22Rv1 (cell line): ENCODE data around the gene LETM1.
A peak's percentile ranks its signal among the peaks of the same experiment; 100 is the strongest.

Experiments
- H3K27ac ChIP-seq: fragments of 450-650 bp; 2 replicates; pipeline ENCODE4 v1.5.1; 2017
- ZFX ChIP-seq: fragments of 450-650 bp; IDR thresholded peaks from 2 replicates; pipeline ENCODE4 v1.6.1; 2017; ENCODE audit warnings: antibody characterized with exemption, borderline replicate concordance
- TF ChIP-seq, protein P1 (sequence below): fragments of 450-650 bp; IDR thresholded peaks from 2 replicates; pipeline ENCODE4 v1.5.1; 2017; ENCODE audit warnings: mild to moderate bottlenecking

LETM1 gene

DNA sequence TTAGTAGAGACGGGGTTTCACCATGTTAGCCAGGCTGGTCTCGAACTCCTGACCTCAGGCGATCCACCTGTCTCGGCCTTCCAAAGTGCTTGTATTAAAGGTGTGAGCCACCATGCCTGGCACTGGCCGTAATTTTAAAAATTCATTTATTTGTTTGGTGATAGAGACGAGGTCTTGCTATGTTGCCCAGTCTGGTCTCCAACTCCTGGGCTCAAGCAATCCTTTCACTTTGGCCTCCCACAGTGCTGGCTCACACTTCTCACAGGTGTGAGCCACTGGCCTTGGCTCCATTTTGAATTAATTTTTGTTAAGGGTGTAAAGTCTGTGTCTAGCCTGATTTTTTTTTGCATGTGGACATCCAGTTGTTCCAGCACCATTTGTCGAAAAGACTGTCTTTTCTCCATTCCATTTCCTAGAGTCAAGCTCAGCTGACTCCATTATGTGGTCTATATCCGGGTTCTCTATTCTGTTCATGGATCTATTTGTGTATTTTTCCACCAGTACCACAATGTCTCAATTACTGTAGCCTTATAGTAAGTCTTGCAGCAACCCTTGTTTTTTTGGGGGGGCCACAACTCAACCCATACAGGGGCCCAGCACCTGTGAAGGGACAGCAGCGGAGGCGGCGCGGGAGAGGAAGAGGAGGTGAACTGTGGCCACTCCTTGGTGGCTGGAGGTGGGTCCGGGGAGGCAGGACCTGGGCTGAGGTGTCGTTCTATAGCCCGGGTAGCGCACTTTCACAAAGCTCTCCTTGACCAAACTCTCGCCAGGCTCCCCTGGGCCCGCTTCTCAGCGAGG, 13.8 kb upstream of the LETM1 start:
- H3K27ac ChIP-seq, result peak overlapping the region; percentile 100
- TF ChIP-seq ZFX, result no peak
- TF ChIP-seq, protein P1, sequence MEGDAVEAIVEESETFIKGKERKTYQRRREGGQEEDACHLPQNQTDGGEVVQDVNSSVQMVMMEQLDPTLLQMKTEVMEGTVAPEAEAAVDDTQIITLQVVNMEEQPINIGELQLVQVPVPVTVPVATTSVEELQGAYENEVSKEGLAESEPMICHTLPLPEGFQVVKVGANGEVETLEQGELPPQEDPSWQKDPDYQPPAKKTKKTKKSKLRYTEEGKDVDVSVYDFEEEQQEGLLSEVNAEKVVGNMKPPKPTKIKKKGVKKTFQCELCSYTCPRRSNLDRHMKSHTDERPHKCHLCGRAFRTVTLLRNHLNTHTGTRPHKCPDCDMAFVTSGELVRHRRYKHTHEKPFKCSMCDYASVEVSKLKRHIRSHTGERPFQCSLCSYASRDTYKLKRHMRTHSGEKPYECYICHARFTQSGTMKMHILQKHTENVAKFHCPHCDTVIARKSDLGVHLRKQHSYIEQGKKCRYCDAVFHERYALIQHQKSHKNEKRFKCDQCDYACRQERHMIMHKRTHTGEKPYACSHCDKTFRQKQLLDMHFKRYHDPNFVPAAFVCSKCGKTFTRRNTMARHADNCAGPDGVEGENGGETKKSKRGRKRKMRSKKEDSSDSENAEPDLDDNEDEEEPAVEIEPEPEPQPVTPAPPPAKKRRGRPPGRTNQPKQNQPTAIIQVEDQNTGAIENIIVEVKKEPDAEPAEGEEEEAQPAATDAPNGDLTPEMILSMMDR, result no peak

DNA sequence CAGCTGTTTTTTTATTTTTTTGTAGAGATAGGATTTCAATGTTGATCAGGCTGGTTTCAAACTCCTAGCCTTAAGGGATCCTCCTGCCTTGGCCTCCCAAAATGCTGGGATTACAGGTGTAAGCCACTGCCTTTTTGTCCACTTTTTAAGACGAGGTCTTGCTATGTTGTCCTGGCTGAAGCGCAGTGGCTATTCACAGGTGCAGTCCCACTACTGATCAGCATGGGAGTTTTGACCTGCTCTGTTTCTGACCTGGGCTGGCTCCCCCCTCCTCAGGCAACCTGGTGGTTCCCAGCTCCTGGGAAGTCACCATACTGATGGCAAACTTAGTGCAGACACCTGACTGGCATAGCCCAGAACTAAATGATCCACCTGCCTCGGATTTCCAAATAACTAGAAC, 13.0 kb upstream of the LETM1 start:
- TF ChIP-seq, protein P1, result no peak
- peak overlapping the region; percentile 100 for H3K27ac ChIP-seq

DNA sequence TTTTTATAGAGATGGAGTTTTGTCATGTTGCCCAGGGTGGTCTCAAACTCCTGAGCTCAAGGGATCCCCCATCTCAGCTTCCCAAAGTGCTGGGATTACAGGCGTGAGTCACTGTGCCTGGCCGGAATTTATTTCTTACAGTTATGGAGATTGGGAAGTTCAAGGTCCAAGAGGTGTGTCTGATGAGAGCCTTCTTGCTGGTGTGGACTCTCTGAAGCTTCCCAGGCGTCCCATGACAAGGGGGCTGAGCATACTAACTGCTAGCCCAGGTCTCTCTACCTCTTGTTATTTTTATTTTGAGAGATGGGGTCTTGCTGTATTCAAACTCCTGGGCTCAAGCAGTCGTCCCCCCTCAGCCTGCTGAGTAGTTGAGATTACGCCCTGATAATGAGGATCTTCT, 12.3 kb upstream of the LETM1 start:
- TF ChIP-seq, protein P1, result no peak
- TF ChIP-seq ZFX, result no peak

DNA sequence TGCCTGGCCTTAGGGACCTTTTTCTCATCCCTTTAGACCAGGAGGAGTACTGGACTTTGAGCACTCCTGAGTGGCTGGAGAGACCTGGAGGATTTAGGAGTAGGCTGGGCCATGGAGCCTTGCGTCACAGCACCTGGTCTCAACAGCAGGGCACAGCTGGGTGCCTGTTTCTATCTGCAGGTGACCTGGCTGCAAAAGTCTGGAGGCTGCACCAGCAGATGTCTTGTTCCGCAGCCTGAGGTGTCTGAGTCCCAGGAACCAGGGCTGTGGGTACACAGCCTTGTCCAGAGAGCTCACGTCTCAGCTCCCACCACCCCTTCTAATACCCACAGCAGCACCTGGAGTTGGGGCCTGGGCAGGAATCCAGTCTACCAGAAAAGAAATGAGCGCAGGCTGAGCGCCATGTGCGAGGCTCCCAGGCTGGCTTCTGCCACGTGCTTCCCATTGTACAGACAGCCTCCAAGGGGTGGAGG, 10.3 kb upstream of the LETM1 start:
- no peak overlapping the region for H3K27ac ChIP-seq

More for the DNA sequence above, 12.3 kb upstream of the LETM1 start:
- H3K27ac ChIP-seq, result peak overlapping the region; percentile 100

DNA sequence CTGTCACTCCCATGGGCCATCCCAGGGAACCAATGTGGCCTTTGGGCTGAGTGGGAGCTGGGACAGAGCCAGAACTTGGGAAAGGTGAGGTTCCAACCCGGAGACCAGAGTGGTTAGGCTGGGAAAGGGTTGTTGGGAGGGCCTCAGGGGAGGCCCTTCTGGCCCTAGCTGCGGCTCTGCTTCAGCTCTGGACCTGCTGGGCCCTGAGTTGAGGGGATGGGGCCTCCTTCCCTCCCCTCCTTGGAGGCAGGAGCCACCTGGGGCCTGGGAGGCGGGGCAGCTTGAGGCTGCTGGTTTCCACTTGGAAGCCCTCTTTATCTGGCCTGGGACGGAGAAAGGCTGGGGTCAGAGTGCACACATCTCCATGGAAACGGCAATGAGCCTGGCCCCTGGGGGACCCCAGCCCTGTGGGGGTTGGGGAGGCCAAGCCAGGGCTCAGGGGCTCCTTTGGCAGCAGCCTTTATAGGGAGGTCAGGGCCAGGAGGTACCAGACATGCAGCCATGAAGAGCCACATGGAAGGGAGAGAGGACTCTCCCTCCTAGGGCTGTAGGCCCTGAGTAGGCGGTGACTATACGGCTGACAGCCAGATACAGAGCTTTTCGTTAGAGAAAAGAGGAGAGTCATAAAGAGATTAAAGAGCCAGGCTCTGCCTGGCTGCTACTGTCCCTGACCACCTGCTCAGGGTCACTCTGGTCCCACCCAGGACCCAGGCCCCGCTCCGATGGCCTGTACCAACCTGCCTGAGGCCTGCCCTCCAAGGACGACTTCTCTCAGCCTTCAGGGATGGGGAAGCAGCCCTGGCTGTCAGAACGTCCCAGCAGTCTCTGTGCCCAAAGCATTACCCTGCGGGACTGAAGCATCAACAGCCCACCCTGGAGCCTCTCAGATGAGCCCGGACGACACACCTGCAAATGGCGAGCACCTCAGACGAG, 8.4 kb upstream of the LETM1 start:
- H3K27ac ChIP-seq, result no peak overlapping the region
- TF ChIP-seq ZFX, result no peak
- TF ChIP-seq, protein P1, result no peak

More for the DNA sequence above, 10.3 kb upstream of the LETM1 start:
- TF ChIP-seq, protein P1, result no peak
- TF ChIP-seq ZFX, result no peak

DNA sequence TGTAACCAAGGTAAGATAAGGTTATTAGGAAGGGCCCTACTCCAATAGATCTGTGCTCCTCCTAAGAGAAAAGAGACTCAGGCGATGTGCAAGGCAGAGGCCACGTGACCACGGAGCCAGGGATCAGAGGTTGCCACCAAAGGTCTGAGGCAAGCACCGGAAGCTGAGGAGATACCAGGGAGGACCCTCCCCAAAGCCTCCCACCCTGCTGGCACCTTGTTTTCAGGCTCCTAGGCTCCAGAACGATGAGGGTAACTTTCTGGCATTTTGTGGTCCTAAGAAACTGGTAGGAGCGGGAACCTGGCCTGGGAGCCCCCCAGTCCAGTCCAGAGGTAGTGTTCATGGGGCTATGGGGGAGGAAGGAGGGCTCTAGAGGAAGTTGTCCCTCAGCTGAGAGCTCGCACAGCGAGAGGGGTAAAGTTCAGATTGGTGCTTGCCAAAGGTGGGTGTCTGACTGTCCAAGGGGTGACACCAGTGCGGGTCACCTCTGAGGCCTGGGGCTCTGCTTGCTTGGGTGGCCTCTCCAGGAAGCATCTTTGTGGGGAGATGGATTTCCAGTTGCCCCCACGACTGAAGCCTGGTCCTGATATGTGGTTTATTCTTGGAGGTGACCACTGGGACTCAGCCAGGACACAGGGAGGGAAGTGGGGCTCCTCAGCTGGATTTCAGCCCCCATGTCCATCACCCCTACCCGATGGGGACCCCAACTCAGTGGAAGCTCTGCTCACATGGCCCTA, 7.5 kb upstream of the LETM1 start:
- no peak overlapping the region for H3K27ac ChIP-seq
- TF ChIP-seq ZFX, result no peak
- TF ChIP-seq, protein P1, result no peak
